Measurements from ENCODE around the gene GNAS-AS1. TPM values are rescaled to one million over a fixed set of nuclear protein-coding genes. Genes with fewer than 3 reads are reported as not detected.

GNAS-AS1 gene
- total RNA-seq, 3 donors from 2014 or later, result 0.48 to 1.5 (median 0.98) TPM

DNA sequence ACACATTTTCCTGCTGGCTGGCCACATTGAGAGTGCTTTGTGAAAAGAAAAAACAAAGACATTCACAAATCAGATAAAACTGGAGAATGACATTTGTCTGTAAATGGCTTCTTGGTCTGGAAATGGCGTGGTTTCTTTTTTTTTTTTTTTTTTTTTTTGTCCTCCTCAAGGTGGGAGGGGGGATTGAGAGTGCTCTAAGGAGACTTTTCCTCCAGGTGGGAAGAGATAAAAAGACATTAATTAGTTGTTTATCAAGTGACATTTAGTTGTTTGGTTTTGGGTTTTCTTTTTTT lies 42.2 kb upstream of the GNAS-AS1 start:
- H3K27me3 ChIP-seq, result no peaks in the 10 kb centered on the region
- H3K4me1 ChIP-seq, result peaks cover 13 to 31% of the 10 kb centered on the region in 2 donors
- H3K27ac ChIP-seq, result peak overlapping the region; percentile 99 to 100
- DNase-seq (ENCODE audit: low spot score in 2 of 2), result no peak
- intact Hi-C loops (cut with DNase I; ENCODE audit: low total_unique reads), result loop anchor here (10.0 kb wide), 1 partner anchor 92 kb away; the partner anchor contains the start of gene NELFCD
- H3K4me3 ChIP-seq, result peak overlapping the region; percentile 81 to 96 (median 92)
- TF ChIP-seq POLR2AphosphoS5 (IDR thresholded peaks at IDR 0.05), result no peak
- TF ChIP-seq, protein P1, sequence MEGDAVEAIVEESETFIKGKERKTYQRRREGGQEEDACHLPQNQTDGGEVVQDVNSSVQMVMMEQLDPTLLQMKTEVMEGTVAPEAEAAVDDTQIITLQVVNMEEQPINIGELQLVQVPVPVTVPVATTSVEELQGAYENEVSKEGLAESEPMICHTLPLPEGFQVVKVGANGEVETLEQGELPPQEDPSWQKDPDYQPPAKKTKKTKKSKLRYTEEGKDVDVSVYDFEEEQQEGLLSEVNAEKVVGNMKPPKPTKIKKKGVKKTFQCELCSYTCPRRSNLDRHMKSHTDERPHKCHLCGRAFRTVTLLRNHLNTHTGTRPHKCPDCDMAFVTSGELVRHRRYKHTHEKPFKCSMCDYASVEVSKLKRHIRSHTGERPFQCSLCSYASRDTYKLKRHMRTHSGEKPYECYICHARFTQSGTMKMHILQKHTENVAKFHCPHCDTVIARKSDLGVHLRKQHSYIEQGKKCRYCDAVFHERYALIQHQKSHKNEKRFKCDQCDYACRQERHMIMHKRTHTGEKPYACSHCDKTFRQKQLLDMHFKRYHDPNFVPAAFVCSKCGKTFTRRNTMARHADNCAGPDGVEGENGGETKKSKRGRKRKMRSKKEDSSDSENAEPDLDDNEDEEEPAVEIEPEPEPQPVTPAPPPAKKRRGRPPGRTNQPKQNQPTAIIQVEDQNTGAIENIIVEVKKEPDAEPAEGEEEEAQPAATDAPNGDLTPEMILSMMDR (IDR thresholded peaks at IDR 0.05), result no peak
- no peak for TF ChIP-seq POLR2A (IDR thresholded peaks at IDR 0.05)
- H3K9me3 ChIP-seq, result no peaks in the 10 kb centered on the region
- no peaks in the 10 kb centered on the region for H3K36me3 ChIP-seq

DNA sequence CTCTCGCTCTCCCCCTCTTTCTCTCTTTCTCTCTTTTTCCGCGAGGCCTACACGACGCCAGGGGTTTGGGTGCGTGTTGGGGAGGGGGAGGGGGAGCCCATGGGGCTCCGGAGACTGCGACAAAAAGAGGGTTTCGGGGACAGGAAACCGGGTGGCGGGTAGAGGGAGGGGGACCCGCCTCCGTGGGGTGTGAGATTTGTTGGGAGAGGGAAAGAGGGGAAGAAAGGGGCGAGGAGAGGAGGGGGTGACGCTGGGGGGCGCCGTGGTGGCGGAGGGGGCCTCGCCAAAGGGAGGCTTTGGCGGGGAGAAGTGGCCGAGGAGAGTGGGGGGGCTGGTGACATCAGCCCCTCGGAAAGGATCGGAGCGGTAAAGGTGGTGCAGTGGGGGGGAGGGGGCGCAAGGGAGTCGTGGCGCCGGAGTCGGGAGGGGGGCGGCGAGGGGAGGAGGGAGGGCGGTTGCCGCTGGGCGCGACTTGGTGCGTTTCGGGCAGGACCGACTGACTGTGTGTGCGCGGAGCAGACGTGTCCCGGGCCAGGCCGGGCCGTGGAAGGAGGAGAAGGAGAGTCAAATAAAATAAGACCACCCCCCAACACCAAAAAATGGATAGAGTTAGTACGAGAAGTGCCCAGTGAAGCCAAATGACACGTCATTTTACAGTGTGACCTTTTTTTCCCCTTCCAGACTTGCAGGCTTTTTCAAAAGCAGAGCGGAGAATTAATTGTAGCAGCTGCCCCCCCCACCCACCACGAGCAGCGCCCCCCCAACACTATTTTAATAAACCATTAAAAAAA lies 41.6 kb upstream of the GNAS-AS1 start:
- peak; percentile 67 to 70 for DNase-seq (ENCODE audit: low spot score in 2 of 2)
- Histone ChIP-seq H3K4me1 (peaks cover 13 to 31% of the 10 kb centered on the region in 2 donors), H3K27me3 (no peaks in the 10 kb centered on the region), H3K27ac (peak overlapping the region; percentile 99 to 100), H3K36me3 (no peaks in the 10 kb centered on the region), H3K4me3 (peak overlapping the region; percentile 81 to 96 (median 92)), H3K9me3 (no peaks in the 10 kb centered on the region)
- TF ChIP-seq POLR2A (IDR thresholded peaks at IDR 0.05) (no peak), POLR2AphosphoS5 (IDR thresholded peaks at IDR 0.05) (no peak)
- TF ChIP-seq, protein P1 (IDR thresholded peaks at IDR 0.05), result no peak
- intact Hi-C loops (cut with DNase I; ENCODE audit: low total_unique reads), result loop anchor here (10.0 kb wide), 1 partner anchor 92 kb away; the partner anchor contains the start of gene NELFCD

DNA sequence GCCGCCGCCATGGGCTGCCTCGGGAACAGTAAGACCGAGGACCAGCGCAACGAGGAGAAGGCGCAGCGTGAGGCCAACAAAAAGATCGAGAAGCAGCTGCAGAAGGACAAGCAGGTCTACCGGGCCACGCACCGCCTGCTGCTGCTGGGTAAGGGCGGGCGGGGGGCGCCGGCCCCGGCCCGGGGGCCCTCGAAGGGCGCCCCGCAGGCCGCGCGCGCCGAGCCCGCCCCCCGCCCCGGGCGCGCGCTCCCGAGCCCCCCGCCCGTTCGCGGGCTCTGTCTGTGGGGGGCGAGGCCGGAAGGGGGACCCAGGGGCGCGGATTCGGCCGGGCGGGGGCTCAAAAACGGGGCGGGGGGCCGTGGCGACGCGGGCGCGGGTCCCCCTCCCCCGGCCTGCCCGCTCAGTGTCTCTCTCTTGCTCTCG lies 41.0 kb upstream of the GNAS-AS1 start:
- DNase-seq (ENCODE audit: low spot score in 2 of 2), result no peak
- peak overlapping the region; percentile 99 to 100 for H3K27ac ChIP-seq
- H3K9me3 ChIP-seq, result no peaks in the 10 kb centered on the region
- intact Hi-C loops (cut with DNase I; ENCODE audit: low total_unique reads), result loop anchor here (10.0 kb wide), 1 partner anchor 93 kb away; the partner anchor contains the start of gene NELFCD
- no peaks in the 10 kb centered on the region for H3K27me3 ChIP-seq
- peak in 1 of 3 donors; percentile 24 for TF ChIP-seq POLR2AphosphoS5 (IDR thresholded peaks at IDR 0.05)
- TF ChIP-seq, protein P1 (IDR thresholded peaks at IDR 0.05), result no peak
- no peaks in the 10 kb centered on the region for H3K36me3 ChIP-seq
- H3K4me1 ChIP-seq, result peaks cover 13 to 31% of the 10 kb centered on the region in 2 donors
- peak overlapping the region; percentile 81 to 96 (median 92) for H3K4me3 ChIP-seq

DNA sequence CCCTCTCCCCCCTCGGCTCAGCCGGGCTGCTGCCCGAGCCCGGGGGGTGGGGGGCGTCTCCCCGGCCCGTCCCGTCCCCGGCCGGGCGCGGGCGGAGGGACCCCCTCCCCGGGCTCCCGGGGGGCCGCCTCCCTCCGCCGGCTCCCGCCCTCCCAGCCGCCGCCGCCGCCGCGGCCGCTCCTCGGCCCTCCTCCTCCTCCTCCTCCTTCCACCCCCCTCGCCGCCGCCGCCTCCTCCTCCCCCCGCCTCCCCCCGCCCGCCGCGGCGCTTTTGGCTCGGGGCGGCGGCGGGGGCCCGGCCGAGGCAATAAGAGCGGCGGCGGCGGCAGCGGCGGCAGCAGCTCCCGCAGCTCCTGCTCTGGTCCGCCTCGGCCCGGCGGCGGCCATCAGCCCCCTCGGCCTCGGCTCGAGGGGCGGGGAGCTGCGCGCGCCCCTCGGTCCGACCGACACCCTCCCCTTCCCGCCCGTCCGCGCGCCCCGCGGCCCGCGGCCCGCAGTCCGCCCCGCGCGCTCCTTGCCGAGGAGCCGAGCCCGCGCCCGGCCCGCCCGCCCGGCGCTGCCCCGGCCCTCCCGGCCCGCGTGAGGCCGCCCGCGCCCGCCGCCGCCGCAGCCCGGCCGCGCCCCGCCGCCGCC lies 40.5 kb upstream of the GNAS-AS1 start:
- H3K27ac ChIP-seq, result peak overlapping the region; percentile 99 to 100
- peak; percentile 70 to 79 for DNase-seq (ENCODE audit: low spot score in 2 of 2)
- intact Hi-C loops (cut with DNase I; ENCODE audit: low total_unique reads), result loop anchor here (10.0 kb wide), 1 partner anchor 94 kb away; the partner anchor contains the start of gene NELFCD

DNA sequence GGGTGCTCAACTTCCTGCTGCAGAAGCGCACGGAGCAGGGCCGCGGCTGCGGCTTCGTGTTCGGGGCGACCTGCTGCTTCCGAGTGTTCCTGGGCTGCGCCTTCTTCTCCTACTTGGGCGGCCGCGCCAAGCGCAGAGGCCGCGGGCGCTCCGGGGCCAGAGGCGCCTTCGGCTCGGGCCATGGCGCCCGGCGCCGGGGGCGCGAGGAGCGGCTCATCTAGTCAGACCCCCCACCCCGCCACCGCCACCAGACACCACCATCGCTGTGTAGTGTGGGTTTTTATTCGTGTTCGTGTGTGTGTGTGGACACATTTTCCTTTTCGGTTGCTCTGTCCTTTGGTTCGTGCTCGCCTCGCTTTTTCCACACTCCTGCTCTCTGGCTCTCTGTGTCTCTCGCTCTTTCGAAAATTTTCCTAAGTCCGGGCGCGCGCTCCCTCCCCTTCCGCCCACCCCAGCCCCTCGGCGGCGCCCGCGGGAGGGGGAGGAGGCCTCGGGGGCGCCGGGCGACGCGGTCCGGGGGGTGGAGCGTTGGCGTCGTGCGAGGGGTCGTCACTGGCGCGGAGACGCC lies 39.9 kb upstream of the GNAS-AS1 start:
- no peaks in the 10 kb centered on the region for H3K36me3 ChIP-seq
- peak; percentile 64 to 65 for DNase-seq (ENCODE audit: low spot score in 2 of 2)
- TF ChIP-seq, protein P1 (IDR thresholded peaks at IDR 0.05), result no peak
- TF ChIP-seq POLR2AphosphoS5 (IDR thresholded peaks at IDR 0.05), result peak in 2 of 3 donors; percentile 13 to 44
- no peaks in the 10 kb centered on the region for H3K9me3 ChIP-seq
- intact Hi-C loops (cut with DNase I; ENCODE audit: low total_unique reads), result loop anchor here (10.0 kb wide), 1 partner anchor 94 kb away; the partner anchor contains the start of gene NELFCD
- H3K4me3 ChIP-seq, result peak overlapping the region; percentile 81 to 96 (median 92)
- H3K4me1 ChIP-seq, result peaks cover 10 to 22% of the 10 kb centered on the region in 2 donors
- H3K27ac ChIP-seq, result peak overlapping the region; percentile 99 to 100
- no peaks in the 10 kb centered on the region for H3K27me3 ChIP-seq

More for the DNA sequence above, 40.5 kb upstream of the GNAS-AS1 start:
- H3K9me3 ChIP-seq, result no peaks in the 10 kb centered on the region
- H3K4me3 ChIP-seq, result peak overlapping the region; percentile 81 to 96 (median 92)
- no peaks in the 10 kb centered on the region for H3K27me3 ChIP-seq
- H3K4me1 ChIP-seq, result peaks cover 13 to 28% of the 10 kb centered on the region in 2 donors
- peak in 1 of 3 donors; percentile 29 for TF ChIP-seq POLR2AphosphoS5 (IDR thresholded peaks at IDR 0.05)
- no peak for TF ChIP-seq POLR2A (IDR thresholded peaks at IDR 0.05)
- H3K36me3 ChIP-seq, result no peaks in the 10 kb centered on the region
